IMR-90 (cell line): ENCODE results near the gene PADI1. TPM values are rescaled to one million over a fixed set of nuclear protein-coding genes. Genes with fewer than 3 reads are reported as not detected.

Experiments
- ATAC-seq: fragments of 200-7000 bp; cut with Tn5 transposase; 2 replicates; pipeline ENCODE4 v1.9.1; 2020; ENCODE audit warnings: low read depth, mild to moderate bottlenecking, moderate library complexity
- BruUV-seq: library from RNA; stranded (reverse); fragments of 400-500 nt; replicated peaks from 2 replicates; lab custom pipeline; 2021; lab: Mats Ljungman, UMichigan
- CTCF ChIA-PET: fragments of 300-600 bp; formaldehyde crosslinking; extraction: SDS; loops from one replicate; lab custom pipeline; 2021; ENCODE audit warnings: antibody characterized with exemption; lab: Yijun Ruan, JAX
- POLR2A ChIA-PET: fragments of 300-600 bp; sonication (Branson Sonifier 250); formaldehyde crosslinking; loops from one replicate; lab custom pipeline; 2022; ENCODE audit warnings: antibody characterized with exemption; ENCODE audit not compliant: unreplicated experiment; lab: Charles Lee
- DNase-seq: peaks from one replicate; pipeline ENCODE4 v3.0.0; 2013
- H2AFZ ChIP-seq: replicated peaks from 2 replicates; pipeline ENCODE3; 2013; ENCODE audit warnings: low read length, mild to moderate bottlenecking; ENCODE audit not compliant: poor library complexity
- H2AK5ac ChIP-seq: 2 replicates; pipeline ENCODE4 v1.6.1; 2013; ENCODE audit warnings: low read depth, low read length, inconsistent platforms
- H2AK9ac ChIP-seq: replicated peaks from 2 replicates; pipeline ENCODE3; 2013; ENCODE audit warnings: mild to moderate bottlenecking, low read depth, low read length, moderate library complexity; ENCODE audit not compliant: poor library complexity
- H2BK120ac ChIP-seq: 2 replicates; pipeline ENCODE4 v1.6.1; 2013; ENCODE audit warnings: low read depth, low read length, inconsistent platforms
- H2BK15ac ChIP-seq: 3 replicates; pipeline ENCODE4 v1.6.1; 2013; ENCODE audit warnings: low read depth, low read length, inconsistent platforms
- H2BK20ac ChIP-seq: 2 replicates; pipeline ENCODE4 v1.6.1; 2013; ENCODE audit warnings: low read depth, mild to moderate bottlenecking, inconsistent platforms, low read length, moderate library complexity
- H2BK5ac ChIP-seq: 2 replicates; pipeline ENCODE4 v1.6.1; 2013; ENCODE audit warnings: mild to moderate bottlenecking, low read depth, low read length, inconsistent platforms; ENCODE audit not compliant: poor library complexity, severe bottlenecking
- H3K14ac ChIP-seq: replicated peaks from 2 replicates; pipeline ENCODE4 v1.6.1; 2013; ENCODE audit warnings: low read depth, low read length, inconsistent platforms
- H3K18ac ChIP-seq: 2 replicates; pipeline ENCODE4 v1.6.1; 2013; ENCODE audit warnings: low read depth, low read length, control low read depth
- H3K23ac ChIP-seq: 2 replicates; pipeline ENCODE4 v1.6.1; 2013; ENCODE audit warnings: low read depth, low read length, inconsistent platforms
- H3K27ac ChIP-seq: 2 replicates; pipeline ENCODE4 v1.5.1; 2013; ENCODE audit warnings: mild to moderate bottlenecking, control low read depth, low read length; ENCODE audit not compliant: insufficient read depth
- H3K27me3 ChIP-seq: 2 replicates; pipeline ENCODE4 v1.6.1; 2013; ENCODE audit warnings: low read length; ENCODE audit not compliant: control insufficient read depth, insufficient read depth
- H3K36me3 ChIP-seq: 2 replicates; pipeline ENCODE4 v1.6.1; 2013; ENCODE audit warnings: low read length, mixed read lengths; ENCODE audit not compliant: control insufficient read depth, insufficient read depth
- H3K4ac ChIP-seq: 2 replicates; pipeline ENCODE4 v1.6.1; 2013; ENCODE audit warnings: low read depth, low read length, inconsistent platforms
- H3K4me1 ChIP-seq: 2 replicates; pipeline ENCODE4 v1.6.1; 2013; ENCODE audit warnings: low read length, mixed read lengths; ENCODE audit not compliant: control insufficient read depth, insufficient read depth
- H3K4me2 ChIP-seq: 2 replicates; pipeline ENCODE4 v1.6.1; 2013; ENCODE audit warnings: low read depth, mild to moderate bottlenecking, control low read depth, low read length, moderate library complexity
- H3K4me3 ChIP-seq: 2 replicates; pipeline ENCODE4 v1.5.1; 2013; ENCODE audit warnings: low read depth, mild to moderate bottlenecking, control low read depth, low read length, moderate library complexity; ENCODE audit not compliant: insufficient read depth
- H3K56ac ChIP-seq: 2 replicates; pipeline ENCODE4 v1.6.1; 2013; ENCODE audit warnings: low read length, inconsistent platforms; ENCODE audit not compliant: insufficient read depth; ENCODE audit errors: extremely low read depth
- H3K79me1 ChIP-seq, 2 experiments: 2 replicates each; pipeline ENCODE4 v1.6.1; 2013; ENCODE audit warnings: low read length in 2 of 2, inconsistent platforms in 1 of 2, low read depth in 1 of 2
- H3K9ac ChIP-seq: 2 replicates; pipeline ENCODE4 v1.6.1; 2013; ENCODE audit warnings: low read depth, low read length, control low read depth
- H3K9me1 ChIP-seq: 2 replicates; pipeline ENCODE4 v1.6.1; 2013; ENCODE audit warnings: low read length, inconsistent platforms; ENCODE audit not compliant: insufficient read depth
- H3K9me3 ChIP-seq: 2 replicates; pipeline ENCODE4 v1.6.1; 2013; ENCODE audit warnings: low read length; ENCODE audit not compliant: control insufficient read depth, insufficient read depth
- H4K20me1 ChIP-seq: 2 replicates; pipeline ENCODE4 v1.6.1; 2013; ENCODE audit warnings: low read length, inconsistent platforms; ENCODE audit not compliant: insufficient read depth
- H4K5ac ChIP-seq: 2 replicates; pipeline ENCODE4 v1.6.1; 2013; ENCODE audit warnings: mild to moderate bottlenecking, low read depth, low read length, control low read depth
- H4K8ac ChIP-seq, 2 experiments: 2 replicates each; pipeline ENCODE4 v1.6.1; 2013; ENCODE audit warnings: low read depth in 2 of 2, low read length in 2 of 2, control low read depth in 1 of 2, inconsistent platforms in 1 of 2
- H4K91ac ChIP-seq: 2 replicates; pipeline ENCODE4 v1.6.1; 2013; ENCODE audit warnings: low read depth, low read length, inconsistent platforms; ENCODE audit not compliant: insufficient read depth
- BHLHE40 ChIP-seq: fragments of 150-350 bp; IDR thresholded peaks from 2 replicates; pipeline ENCODE4 v1.6.1; 2016; ENCODE audit warnings: mild to moderate bottlenecking, low read depth, low read length
- CEBPB ChIP-seq: IDR thresholded peaks from 2 replicates; pipeline ENCODE4 v1.6.1; 2012; ENCODE audit warnings: low read depth, low read length, improper control_type of control experiment
- CHD1 ChIP-seq: IDR thresholded peaks from 2 replicates; pipeline ENCODE4 v1.6.1; 2012; ENCODE audit warnings: low read depth, low read length, improper control_type of control experiment
- ELK1 ChIP-seq: fragments of 150-350 bp; IDR thresholded peaks from 2 replicates; pipeline ENCODE4 v1.6.1; 2016; ENCODE audit warnings: low read depth, mild to moderate bottlenecking, low read length, moderate library complexity, borderline replicate concordance
- FOS ChIP-seq: fragments of 150-350 bp; IDR thresholded peaks from 2 replicates; pipeline ENCODE4 v1.6.1; 2016; ENCODE audit warnings: low read depth, low read length
- MAFK ChIP-seq: IDR thresholded peaks from 2 replicates; pipeline ENCODE4 v1.6.1; 2012; ENCODE audit warnings: low read depth, low read length, improper control_type of control experiment
- MAZ ChIP-seq: IDR thresholded peaks from 2 replicates; pipeline ENCODE4 v1.6.1; 2012; ENCODE audit warnings: low read depth, mild to moderate bottlenecking, low read length, improper control_type of control experiment, moderate library complexity, borderline replicate concordance
- MXI1 ChIP-seq: IDR thresholded peaks from 2 replicates; pipeline ENCODE4 v1.6.1; 2012; ENCODE audit warnings: low read depth, mild to moderate bottlenecking, low read length, moderate library complexity, borderline replicate concordance
- NFE2L2 ChIP-seq: fragments of 150-350 bp; IDR thresholded peaks from 2 replicates; pipeline ENCODE4 v1.6.1; 2016; ENCODE audit warnings: low read depth, mild to moderate bottlenecking, low read length
- POLR2A ChIP-seq: IDR thresholded peaks from 2 replicates; pipeline ENCODE4 v1.6.1; 2012; ENCODE audit warnings: mild to moderate bottlenecking, low read depth, low read length
- RAD21 ChIP-seq: IDR thresholded peaks from 2 replicates; pipeline ENCODE4 v1.6.1; 2012; ENCODE audit warnings: low read length, improper control_type of control experiment
- RCOR1 ChIP-seq: IDR thresholded peaks from 2 replicates; pipeline ENCODE4 v1.6.1; 2012; ENCODE audit warnings: mild to moderate bottlenecking, low read length, improper control_type of control experiment; ENCODE audit not compliant: insufficient replicate concordance
- RFX5 ChIP-seq: IDR thresholded peaks from 2 replicates; pipeline ENCODE4 v1.8.0; 2012; ENCODE audit warnings: low read depth, mild to moderate bottlenecking, low read length, moderate library complexity
- SMC3 ChIP-seq: fragments of 150-350 bp; IDR thresholded peaks from 2 replicates; pipeline ENCODE4 v1.6.1; 2016; ENCODE audit warnings: low read depth, mild to moderate bottlenecking, antibody characterized with exemption, low read length, moderate library complexity
- USF2 ChIP-seq: fragments of 150-350 bp; IDR thresholded peaks from 2 replicates; pipeline ENCODE4 v1.6.1; 2017; ENCODE audit warnings: mild to moderate bottlenecking, antibody characterized with exemption, low read length, low read depth
- WGBS, 2 experiments: methylation state at CpG; one replicate each; pipeline versions ENCODE4 v1.1.5 to v1.1.7; 2013; ENCODE audit warnings: missing lambda C conversion rate in 2 of 2; ENCODE audit not compliant: insufficient read length in 1 of 2; ENCODE audit errors: extremely low coverage in 2 of 2; 5-methylcytosine and 5-hydroxymethylcytosine counted together
- dilution Hi-C: fragments of 300-500 bp; cut with HindIII; formaldehyde crosslinking; loops from one replicate; pipeline ENCODE4 v1.14.3; 2018; ENCODE audit warnings: low sequenced_read_pairs; ENCODE audit not compliant: unreplicated experiment
- in situ Hi-C: fragments of 300-500 bp; cut with MboI; formaldehyde crosslinking; loops from 3 replicates; pipeline ENCODE4 v1.14.3; 2019; ENCODE audit warnings: low sequenced_read_pairs, inconsistent platforms, mixed read lengths
- intact Hi-C: fragments of 100-400 bp; cut with micrococcal nuclease; formaldehyde crosslinking; loops from 2 replicates; pipeline ENCODE4 v1.10.0; 2022
- polyA plus RNA-seq, 3 experiments: library from polyadenylated mRNA; depleted of rRNA; stranded (reverse); fragments of >200 nt; gene quantifications; 2 replicates each; pipeline ENCODE4 v1.2.3, GENCODE V29; 2012; ENCODE audit warnings: low replicate concordance in 1 of 3
- total RNA-seq: library from RNA; depleted of rRNA; stranded (reverse); fragments of >200 nt; gene quantifications from 2 replicates; pipeline ENCODE4 v1.2.3, GENCODE V29; 2012
- TF ChIP-seq, protein P1 (sequence below): conservative IDR thresholded peaks from 2 replicates; pipeline ENCODE4 v1.5.1; 2012; ENCODE audit warnings: mild to moderate bottlenecking, low read depth, low read length, improper control_type of control experiment

PADI1 gene
- total and polyA plus RNA-seq, 2 of the 4 experiments (the other 2 are of a cell fraction) = 0.17 TPM; not detected in 1

DNA sequence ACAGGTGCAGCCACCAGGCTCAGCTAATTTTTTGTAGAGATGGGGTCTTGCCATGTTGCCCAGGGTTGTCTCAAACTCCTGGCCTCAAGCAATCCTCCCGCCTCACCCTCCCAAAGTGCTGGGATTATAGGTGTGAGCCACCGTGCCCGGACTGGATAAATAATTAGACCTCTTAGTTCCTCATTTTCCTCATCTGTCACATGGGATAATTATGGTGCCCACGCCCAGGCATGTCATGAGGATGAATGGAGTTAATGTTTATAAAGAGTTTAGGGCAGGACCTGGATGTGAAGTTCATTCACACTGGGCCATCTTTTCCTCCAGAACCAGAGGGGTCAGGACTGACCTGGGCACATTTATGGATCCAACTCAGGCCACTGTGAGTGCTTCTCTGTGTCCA is 67.7 kb downstream of the PADI1 start:
- no peak overlapping the region for H2AK5ac ChIP-seq
- no peak overlapping the region for H2BK120ac ChIP-seq
- no peak overlapping the region for H3K18ac ChIP-seq
- BruUV-seq = no TSS peak
- H2BK5ac ChIP-seq = no peak overlapping the region
- H4K8ac ChIP-seq = no peak overlapping the region
- no peak overlapping the region for H3K14ac ChIP-seq
- H2AFZ ChIP-seq = no peak overlapping the region
- no peaks in the 10 kb centered on the region for H3K9me3 ChIP-seq
- no peak overlapping the region for H3K9ac ChIP-seq
- no peak overlapping the region for H3K23ac ChIP-seq
- no peaks in the 10 kb centered on the region for H3K4me1 ChIP-seq
- H3K4me2 ChIP-seq = no peak overlapping the region
- H4K20me1 ChIP-seq = no peaks in the 10 kb centered on the region
- no peaks in the 10 kb centered on the region for H3K79me1 ChIP-seq
- POLR2A ChIA-PET = no interaction called here
- H3K56ac ChIP-seq = no peak overlapping the region
- peak overlapping the region; percentile 16 for H2AK9ac ChIP-seq
- peaks cover 14% of the 10 kb centered on the region for H3K27me3 ChIP-seq
- WGBS, 2 experiments = no CpG with 5 or more reads among the region's 4 CpGs
- in situ Hi-C loops = no loop called here
- DNase-seq = no peak
- no peak overlapping the region for H3K4ac ChIP-seq
- H2BK15ac ChIP-seq = no peak overlapping the region
- no peaks in the 10 kb centered on the region for H3K9me1 ChIP-seq
- H3K4me3 ChIP-seq = no peak overlapping the region
- no peak overlapping the region for H2BK20ac ChIP-seq
- H3K27ac ChIP-seq = no peak overlapping the region
- TF ChIP-seq MAFK (no peak), ELK1 (no peak), SMC3 (no peak), NFE2L2 (no peak), BHLHE40 (no peak), POLR2A (no peak), USF2 (no peak), RCOR1 (no peak), CHD1 (no peak), CEBPB (no peak), RFX5 (no peak), FOS (no peak), MXI1 (no peak), RAD21 (no peak), MAZ (no peak)
- TF ChIP-seq, protein P1, sequence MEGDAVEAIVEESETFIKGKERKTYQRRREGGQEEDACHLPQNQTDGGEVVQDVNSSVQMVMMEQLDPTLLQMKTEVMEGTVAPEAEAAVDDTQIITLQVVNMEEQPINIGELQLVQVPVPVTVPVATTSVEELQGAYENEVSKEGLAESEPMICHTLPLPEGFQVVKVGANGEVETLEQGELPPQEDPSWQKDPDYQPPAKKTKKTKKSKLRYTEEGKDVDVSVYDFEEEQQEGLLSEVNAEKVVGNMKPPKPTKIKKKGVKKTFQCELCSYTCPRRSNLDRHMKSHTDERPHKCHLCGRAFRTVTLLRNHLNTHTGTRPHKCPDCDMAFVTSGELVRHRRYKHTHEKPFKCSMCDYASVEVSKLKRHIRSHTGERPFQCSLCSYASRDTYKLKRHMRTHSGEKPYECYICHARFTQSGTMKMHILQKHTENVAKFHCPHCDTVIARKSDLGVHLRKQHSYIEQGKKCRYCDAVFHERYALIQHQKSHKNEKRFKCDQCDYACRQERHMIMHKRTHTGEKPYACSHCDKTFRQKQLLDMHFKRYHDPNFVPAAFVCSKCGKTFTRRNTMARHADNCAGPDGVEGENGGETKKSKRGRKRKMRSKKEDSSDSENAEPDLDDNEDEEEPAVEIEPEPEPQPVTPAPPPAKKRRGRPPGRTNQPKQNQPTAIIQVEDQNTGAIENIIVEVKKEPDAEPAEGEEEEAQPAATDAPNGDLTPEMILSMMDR = no peak
- ATAC-seq = no peak
- CTCF ChIA-PET = no interaction called here
- intact Hi-C loops = no loop called here
- dilution Hi-C loops = no loop called here
- H3K36me3 ChIP-seq = no peaks in the 10 kb centered on the region
- no peak overlapping the region for H4K5ac ChIP-seq
- no peak overlapping the region for H4K91ac ChIP-seq
